CD4-positive, alpha-beta T cell (primary cell): Measurements from ENCODE around the gene EHMT2. TPM values are rescaled to one million over a fixed set of nuclear protein-coding genes. Genes with fewer than 3 reads are reported as not detected.

Experiments used
- ATAC-seq: fragments of 200-7000 bp; cut with Tn5 transposase; one replicate; pipeline ENCODE4 v1.10.0; 2022; ENCODE audit warnings: mild to moderate bottlenecking; ENCODE audit not compliant: poor library complexity
- CTCF ChIA-PET: fragments of 350-600 bp; sonication (Branson Sonifier 250); formaldehyde crosslinking; loops from one replicate; lab custom pipeline; 2021; ENCODE audit warnings: antibody characterized with exemption, inconsistent platforms; lab: Charles Lee
- POLR2A ChIA-PET: fragments of 350-600 bp; sonication (Branson Sonifier 250); formaldehyde crosslinking; loops from one replicate; lab custom pipeline; 2021; ENCODE audit warnings: antibody characterized with exemption, inconsistent platforms; lab: Charles Lee
- DNase-seq, 14 experiments: peaks; one replicate each; pipeline ENCODE4 v3.0.0-alpha.2; 2013 to 2020; ENCODE audit warnings: mixed read lengths in 2 of 14
- H3K27ac ChIP-seq, 2 donors: one replicate each; pipeline versions ENCODE4 v1.5.1 to v1.7.0; 2013; ENCODE audit warnings: low read length in 2 of 2, low read depth in 1 of 2, mild to moderate bottlenecking in 1 of 2
- H3K27me3 ChIP-seq, 2 experiments: 1 replicate in 1 of 2; 2 replicates in 1 of 2; pipeline versions ENCODE4 v1.6.1 to v1.7.0; 2013; ENCODE audit warnings: low read length in 2 of 2, control low read depth in 1 of 2, mild to moderate bottlenecking in 1 of 2, moderate library complexity in 1 of 2; ENCODE audit not compliant: insufficient read depth in 2 of 2, control insufficient read depth in 1 of 2
- H3K36me3 ChIP-seq: one replicate; pipeline ENCODE4 v1.6.1; 2013; ENCODE audit warnings: low read length, control low read depth; ENCODE audit not compliant: insufficient read depth
- H3K4me1 ChIP-seq: one replicate; pipeline ENCODE4 v1.6.1; 2013; ENCODE audit warnings: low read length, control low read depth; ENCODE audit not compliant: insufficient read depth
- H3K4me3 ChIP-seq: one replicate; pipeline ENCODE4 v1.5.1; 2013; ENCODE audit warnings: mild to moderate bottlenecking, low read length, moderate library complexity
- H3K9me3 ChIP-seq, 2 experiments: 1 replicate in 1 of 2; 2 replicates in 1 of 2; pipeline versions ENCODE4 v1.6.1 to v1.7.0; 2013; ENCODE audit warnings: low read length in 2 of 2, mild to moderate bottlenecking in 2 of 2, control low read depth in 1 of 2, moderate library complexity in 1 of 2; ENCODE audit not compliant: control insufficient read depth in 1 of 2, insufficient read depth in 1 of 2
- H3K27ac Mint-ChIP-seq: one replicate; pipeline ENCODE4 v1.8.0; 2020; ENCODE audit warnings: mixed read lengths
- H3K27me3 Mint-ChIP-seq: one replicate; pipeline ENCODE4 v1.8.0; 2021; ENCODE audit warnings: mixed read lengths
- H3K36me3 Mint-ChIP-seq: one replicate; pipeline ENCODE4 v1.8.0; 2021; ENCODE audit warnings: low read depth, mixed read lengths
- H3K4me1 Mint-ChIP-seq: one replicate; pipeline ENCODE4 v1.8.0; 2021; ENCODE audit warnings: low read depth, mixed read lengths
- H3K4me3 Mint-ChIP-seq: one replicate; pipeline ENCODE4 v1.8.0; 2020; ENCODE audit warnings: mild to moderate bottlenecking, mixed read lengths
- H3K9me3 Mint-ChIP-seq: one replicate; pipeline ENCODE4 v1.8.0; 2020; ENCODE audit warnings: mixed read lengths
- intact Hi-C, 2 experiments: fragments of 100-400 bp; cut with DNase I in 1 of 2; cut with micrococcal nuclease in 1 of 2; formaldehyde crosslinking; loops; one replicate each; pipeline versions ENCODE4 v1.15.1 to v1.9.0; 2023 to 2025; cut with DNase I, micrococcal nuclease
- total RNA-seq, 174 experiments: library from RNA in 2 of 174; stranded (reverse) in 2 of 174; gene quantifications; one replicate each; pipeline ENCODE4 v1.2.3 and lab custom pipeline; 2021 to 2026
- TF ChIP-seq, protein P1 (sequence below): fragments of 200-600 bp; IDR thresholded peaks from one replicate; pipeline ENCODE4 v1.8.0; 2022; ENCODE audit warnings: antibody characterized with exemption, mild to moderate bottlenecking

EHMT2 gene
- total RNA-seq, 2 experiments from 2014 or later: 36.3 to 36.6 TPM

DNA sequence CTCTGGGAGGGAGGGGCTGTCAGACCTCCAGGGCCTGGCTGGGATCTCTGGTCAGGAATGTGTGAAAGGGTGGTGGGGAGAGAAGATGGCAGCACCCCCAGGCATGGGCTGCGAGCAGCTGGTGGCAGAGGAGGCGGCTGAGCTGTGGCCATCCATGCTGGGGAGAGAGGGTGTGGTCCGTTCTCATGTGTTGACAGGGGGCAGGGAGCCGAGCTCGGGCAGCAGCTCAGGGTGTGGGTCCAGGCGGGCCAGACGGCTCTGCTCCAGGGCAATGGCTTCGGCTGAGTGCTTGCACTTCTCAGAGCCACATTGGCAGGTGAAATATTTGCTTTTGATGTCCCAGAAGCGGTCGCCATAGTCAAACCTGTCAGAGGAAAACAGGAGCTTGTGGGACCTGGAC lies 17.6 kb downstream of the EHMT2 start:
- no peaks in the 10 kb centered on the region for H3K4me1 Mint-ChIP-seq
- H3K27me3 ChIP-seq: no peaks in the 10 kb centered on the region
- H3K4me1 ChIP-seq: no peaks in the 10 kb centered on the region
- peaks cover 48% of the 10 kb centered on the region for H3K36me3 ChIP-seq
- no peaks in the 10 kb centered on the region for H3K27me3 Mint-ChIP-seq
- no peaks in the 10 kb centered on the region for H3K9me3 Mint-ChIP-seq
- no peak for DNase-seq
- H3K9me3 ChIP-seq: no peaks in the 10 kb centered on the region
- no peak overlapping the region for H3K4me3 ChIP-seq
- intact Hi-C loops: no loop called here
- ATAC-seq: no peak
- TF ChIP-seq, protein P1, sequence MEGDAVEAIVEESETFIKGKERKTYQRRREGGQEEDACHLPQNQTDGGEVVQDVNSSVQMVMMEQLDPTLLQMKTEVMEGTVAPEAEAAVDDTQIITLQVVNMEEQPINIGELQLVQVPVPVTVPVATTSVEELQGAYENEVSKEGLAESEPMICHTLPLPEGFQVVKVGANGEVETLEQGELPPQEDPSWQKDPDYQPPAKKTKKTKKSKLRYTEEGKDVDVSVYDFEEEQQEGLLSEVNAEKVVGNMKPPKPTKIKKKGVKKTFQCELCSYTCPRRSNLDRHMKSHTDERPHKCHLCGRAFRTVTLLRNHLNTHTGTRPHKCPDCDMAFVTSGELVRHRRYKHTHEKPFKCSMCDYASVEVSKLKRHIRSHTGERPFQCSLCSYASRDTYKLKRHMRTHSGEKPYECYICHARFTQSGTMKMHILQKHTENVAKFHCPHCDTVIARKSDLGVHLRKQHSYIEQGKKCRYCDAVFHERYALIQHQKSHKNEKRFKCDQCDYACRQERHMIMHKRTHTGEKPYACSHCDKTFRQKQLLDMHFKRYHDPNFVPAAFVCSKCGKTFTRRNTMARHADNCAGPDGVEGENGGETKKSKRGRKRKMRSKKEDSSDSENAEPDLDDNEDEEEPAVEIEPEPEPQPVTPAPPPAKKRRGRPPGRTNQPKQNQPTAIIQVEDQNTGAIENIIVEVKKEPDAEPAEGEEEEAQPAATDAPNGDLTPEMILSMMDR: no peak
- H3K27ac ChIP-seq: no peak overlapping the region
- ChIA-PET POLR2A (no interaction called here), CTCF (no interaction called here)
- no peak overlapping the region for H3K27ac Mint-ChIP-seq
- no peak overlapping the region for H3K4me3 Mint-ChIP-seq
- peaks cover 50% of the 10 kb centered on the region for H3K36me3 Mint-ChIP-seq

DNA sequence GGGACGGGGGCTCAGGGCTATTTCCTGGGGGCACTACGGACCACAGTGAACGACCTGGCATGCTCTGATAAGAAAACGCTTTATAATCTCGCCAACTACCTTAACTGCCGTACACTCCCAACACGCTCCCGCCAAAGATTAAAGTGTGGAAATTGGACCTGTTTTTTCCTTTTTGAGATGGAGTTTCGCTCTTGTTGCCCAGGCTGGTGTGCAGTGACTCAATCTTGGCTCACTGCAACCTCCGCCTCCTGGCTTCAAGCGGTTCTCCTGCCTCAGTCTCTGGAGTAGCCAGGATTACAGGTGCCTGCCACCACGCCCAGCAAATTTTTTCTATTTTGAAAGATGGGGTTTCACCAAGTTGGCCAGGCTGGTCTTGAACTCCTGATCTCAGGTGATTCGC lies 18.4 kb downstream of the EHMT2 start:
- no peaks in the 10 kb centered on the region for H3K9me3 ChIP-seq
- no peaks in the 10 kb centered on the region for H3K27me3 Mint-ChIP-seq
- no peaks in the 10 kb centered on the region for H3K4me1 ChIP-seq
- no peak for DNase-seq
- intact Hi-C loops: no loop called here
- TF ChIP-seq, protein P1: no peak
- CTCF ChIA-PET: no interaction called here
- ATAC-seq: no peak
- H3K4me3 ChIP-seq: no peak overlapping the region
- H3K4me1 Mint-ChIP-seq: no peaks in the 10 kb centered on the region
- no peaks in the 10 kb centered on the region for H3K27me3 ChIP-seq
- peaks cover 43% of the 10 kb centered on the region for H3K36me3 Mint-ChIP-seq
- no peak overlapping the region for H3K4me3 Mint-ChIP-seq
- POLR2A ChIA-PET: no interaction called here
- H3K27ac ChIP-seq: no peak overlapping the region
- no peaks in the 10 kb centered on the region for H3K9me3 Mint-ChIP-seq
- no peak overlapping the region for H3K27ac Mint-ChIP-seq
- H3K36me3 ChIP-seq: peaks cover 41% of the 10 kb centered on the region

DNA sequence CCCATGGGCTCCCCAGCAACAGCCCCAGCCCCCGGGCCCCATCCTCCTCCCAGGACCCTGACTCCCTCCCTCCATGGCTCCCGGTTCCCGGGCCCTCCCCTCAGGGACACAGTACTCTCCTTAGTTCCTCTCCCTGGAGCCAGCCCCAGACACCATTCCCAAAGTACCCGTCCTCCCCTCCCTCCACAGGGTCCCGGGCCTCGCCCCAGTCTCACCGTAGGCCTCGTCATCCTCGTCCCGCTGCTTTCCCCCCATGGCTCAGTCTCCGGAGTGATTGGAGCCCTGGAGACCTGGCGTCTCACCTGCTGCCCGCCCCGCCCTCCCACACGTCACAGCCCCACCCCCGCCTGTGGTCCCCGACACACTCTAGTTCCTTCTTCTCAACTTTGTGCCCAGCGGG lies 18.8 kb downstream of the EHMT2 start, which contains the start of gene SLC44A4:
Gene SLC44A4 (minus strand): TSS at position 272 of the 400 bp plus-strand sequence. CDS start 17 bp downstream, at position 255.
- H3K4me1 Mint-ChIP-seq: no peaks in the 10 kb centered on the region
- POLR2A ChIA-PET: no interaction called here
- no peak within 1 kb of the TSS for H3K4me3 Mint-ChIP-seq
- peaks cover 38% of the 10 kb centered on the region for H3K36me3 Mint-ChIP-seq
- peaks cover 37% of the 10 kb centered on the region for H3K36me3 ChIP-seq
- no peaks in the 10 kb centered on the region for H3K9me3 ChIP-seq
- H3K27ac ChIP-seq: no peak within 1 kb of the TSS
- DNase-seq: no peak
- ATAC-seq: no peak
- no peak within 1 kb of the TSS for H3K27ac Mint-ChIP-seq
- CTCF ChIA-PET: no interaction called here
- intact Hi-C loops: no loop called here
- H3K27me3 Mint-ChIP-seq: no peaks in the 10 kb centered on the region
- TF ChIP-seq, protein P1: no peak
- H3K4me1 ChIP-seq: no peaks in the 10 kb centered on the region
- H3K27me3 ChIP-seq: no peaks in the 10 kb centered on the region
- H3K4me3 ChIP-seq: no peak within 1 kb of the TSS
- H3K9me3 Mint-ChIP-seq: no peaks in the 10 kb centered on the region
